HepG2 (cell line): ENCODE data around the gene MGAT5. TPM values are rescaled to one million over a fixed set of nuclear protein-coding genes. Genes with fewer than 3 reads are reported as not detected.
A peak's percentile ranks its signal among the peaks of the same experiment; 100 is the strongest.

Source experiments
- ATAC-seq: fragments of 200-7000 bp; cut with Tn5 transposase; 3 replicates; pipeline ENCODE4 v1.9.1; 2020; ENCODE audit warnings: mild to moderate bottlenecking, moderate library complexity
- BruUV-seq: library from RNA; stranded (reverse); fragments of 400-500 nt; replicated peaks from 2 replicates; lab custom pipeline; 2021; lab: Mats Ljungman, UMichigan
- CTCF ChIA-PET: fragments of 300-600 bp; formaldehyde crosslinking; extraction: SDS; loops from one replicate; lab custom pipeline; 2021; ENCODE audit warnings: low total read pairs, inconsistent platforms, low intra/inter-chr PET ratio; lab: Yijun Ruan, JAX
- POLR2A ChIA-PET: fragments of 350-600 bp; sonication (Branson Sonifier 250); formaldehyde crosslinking; loops from one replicate; lab custom pipeline; 2020; ENCODE audit warnings: antibody characterized with exemption, inconsistent platforms; lab: Yijun Ruan, JAX
- DNase-seq: peaks from one replicate; pipeline ENCODE4 v3.0.0-alpha.2; 2015; ENCODE audit warnings: low spot score
- FAIRE-seq: peaks from 3 replicates; lab custom pipeline; 2011; peaks lifted over from hg19 to GRCh38; lab: Jason Lieb, UNC
- H2AFZ ChIP-seq: one replicate; pipeline ENCODE4 v1.6.1; 2011; ENCODE audit warnings: low read length, inconsistent platforms
- H3K27ac ChIP-seq: fragments of 300-600 bp; 3 replicates; pipeline ENCODE4 v1.8.0; 2011; ENCODE audit warnings: mixed run types, mild to moderate bottlenecking, mixed read lengths, low read length, inconsistent platforms; ENCODE audit not compliant: insufficient read depth; ENCODE audit errors: extremely low read length
- H3K27me3 ChIP-seq, 2 experiments: fragments of 200-600 bp in 1 of 2; 2 replicates in 1 of 2; 3 replicates in 1 of 2; pipeline versions ENCODE4 v1.6.0 to v1.8.0; 2011; ENCODE audit warnings: low read length in 2 of 2, mild to moderate bottlenecking in 2 of 2, moderate library complexity in 2 of 2, inconsistent platforms in 1 of 2; ENCODE audit not compliant: insufficient read depth in 2 of 2, control insufficient read depth in 1 of 2
- H3K36me3 ChIP-seq, 2 experiments: fragments of 200-600 bp in 1 of 2; replicated peaks in 1 of 2; 2 replicates in 1 of 2; 3 replicates in 1 of 2; pipeline versions ENCODE4 v1.5.1 to v1.8.0; 2011; ENCODE audit warnings: low read length in 2 of 2, inconsistent platforms in 1 of 2; ENCODE audit not compliant: insufficient read depth in 2 of 2, control insufficient read depth in 1 of 2
- H3K4me1 ChIP-seq: 2 replicates; pipeline ENCODE4 v1.5.1; 2012; ENCODE audit warnings: low read length, inconsistent platforms; ENCODE audit not compliant: insufficient read depth
- H3K4me2 ChIP-seq: 2 replicates; pipeline ENCODE4 v1.6.0; 2011; ENCODE audit warnings: low read depth, low read length, inconsistent platforms
- H3K4me3 ChIP-seq, 3 experiments: fragments of 200-600 bp in 1 of 3; sonication (generic), shearing (Covaris generic) in 1 of 3; replicated peaks in 1 of 3; 2 replicates each; pipeline ENCODE4 v1.5.1; 2011 to 2016; ENCODE audit warnings: low read length in 3 of 3, inconsistent platforms in 2 of 3, low read depth in 2 of 3, mild to moderate bottlenecking in 2 of 3, control low read depth in 1 of 3, mixed read lengths in 1 of 3; ENCODE audit not compliant: insufficient read depth in 1 of 3
- H3K79me2 ChIP-seq: one replicate; pipeline ENCODE4 v1.6.1; 2011; ENCODE audit warnings: low read length, inconsistent platforms; ENCODE audit not compliant: insufficient read depth
- H3K9ac ChIP-seq: 2 replicates; pipeline ENCODE4 v1.6.0; 2011; ENCODE audit warnings: mild to moderate bottlenecking, low read depth, low read length, inconsistent platforms; ENCODE audit not compliant: insufficient read depth
- H3K9me3 ChIP-seq: 2 replicates; pipeline ENCODE4 v1.5.1; 2012; ENCODE audit warnings: mild to moderate bottlenecking, low read length
- H4K20me1 ChIP-seq: 2 replicates; pipeline ENCODE4 v1.6.0; 2011; ENCODE audit warnings: inconsistent platforms, mild to moderate bottlenecking, low read length, moderate library complexity; ENCODE audit not compliant: insufficient read depth
- AGO2 ChIP-seq: fragments of 200-400 bp; formaldehyde crosslinking; optimal IDR thresholded peaks from 2 replicates; pipeline ENCODE3; 2017; ENCODE audit warnings: mild to moderate bottlenecking, low read depth, low read length, moderate library complexity
- GZF1 ChIP-seq: sonication (generic); formaldehyde crosslinking; IDR thresholded peaks from 2 replicates; pipeline ENCODE4 v1.5.1; 2020; ENCODE audit warnings: mild to moderate bottlenecking, missing genetic modification reagents
- POLR2A ChIP-seq, 2 experiments: IDR thresholded peaks; 2 replicates each; pipeline ENCODE4 v1.6.1; 2011; ENCODE audit warnings: low read depth in 2 of 2, low read length in 2 of 2, mild to moderate bottlenecking in 1 of 2, moderate library complexity in 1 of 2; ENCODE audit not compliant: insufficient read depth in 1 of 2
- SAFB2 ChIP-seq: sonication (generic); formaldehyde crosslinking; IDR thresholded peaks from 2 replicates; pipeline ENCODE4 v1.5.1; 2020; ENCODE audit warnings: missing genetic modification reagents, low read depth, mild to moderate bottlenecking, borderline replicate concordance
- ZBTB21 ChIP-seq: sonication (generic); formaldehyde crosslinking; IDR thresholded peaks from 2 replicates; pipeline ENCODE4 v1.4.0; 2020; ENCODE audit warnings: missing genetic modification reagents
- ZC3H13 ChIP-seq: sonication (generic); formaldehyde crosslinking; IDR thresholded peaks from 2 replicates; pipeline ENCODE4 v1.8.1; 2023; ENCODE audit warnings: mild to moderate bottlenecking, missing genetic modification reagents, moderate library complexity
- ZNF510 ChIP-seq: sonication (generic); formaldehyde crosslinking; IDR thresholded peaks from 2 replicates; pipeline ENCODE4 v1.4.0; 2020; ENCODE audit warnings: low read depth, mild to moderate bottlenecking, missing genetic modification reagents
- ZNF569 ChIP-seq: sonication (generic); formaldehyde crosslinking; IDR thresholded peaks from 2 replicates; pipeline ENCODE4 v1.5.0; 2020; ENCODE audit warnings: mild to moderate bottlenecking, missing genetic modification reagents, moderate library complexity, borderline replicate concordance
- WGBS: methylation state at CpG from one replicate; pipeline ENCODE4 v1.1.6; 2017; ENCODE audit warnings: low lambda C conversion rate; 5-methylcytosine and 5-hydroxymethylcytosine counted together
- in situ Hi-C: cut with HindIII; loops from 2 replicates; pipeline ENCODE4 v1.10.0; 2017; ENCODE audit warnings: low pct_unique_long_range_greater_than_20kb; ENCODE audit not compliant: extremely low pct_ligation_motif_present
- intact Hi-C: fragments of 100-400 bp; cut with micrococcal nuclease; formaldehyde crosslinking; loops from one replicate; pipeline ENCODE4 v1.10.0; 2022; ENCODE audit not compliant: unreplicated experiment
- polyA plus RNA-seq, 8 experiments: library from polyadenylated mRNA; depleted of rRNA in 3 of 8; stranded (reverse) in 7 of 8; unstranded in 1 of 8; fragments of >200 nt; fragmentation: Illumina TruSeq in 4 of 8; extraction: Trizol in 4 of 8; gene quantifications; 2 replicates each; pipeline versions ENCODE4 v1.2.1 to v1.2.3, GENCODE V29; 2011 to 2016; ENCODE audit warnings: low read depth in 4 of 8, missing spikeins in 1 of 8, mixed read lengths in 1 of 8; ENCODE audit not compliant: insufficient read depth in 1 of 8
- total RNA-seq, 5 experiments: library from RNA; depleted of rRNA; stranded (reverse); fragments of >200 nt; fragmentation: Illumina TruSeq; extraction: Trizol; gene quantifications; 2 replicates each; pipeline ENCODE4 v1.2.3, GENCODE V29; 2016; ENCODE audit warnings: low read depth in 1 of 5
- TF ChIP-seq, protein P1 (sequence below): sonication (generic); formaldehyde crosslinking; IDR thresholded peaks from 2 replicates; pipeline ENCODE4 v1.4.0; 2020; ENCODE audit warnings: missing genetic modification reagents
- TF ChIP-seq, protein P2 (sequence below): sonication (generic); formaldehyde crosslinking; IDR thresholded peaks from 2 replicates; pipeline ENCODE4 v1.5.1; 2020; ENCODE audit warnings: mild to moderate bottlenecking, missing genetic modification reagents, moderate library complexity
- TF ChIP-seq, protein P3 (sequence below), 2 experiments: sonication (generic) in 1 of 2; formaldehyde crosslinking in 1 of 2; IDR thresholded peaks; 2 replicates each; pipeline versions ENCODE4 v1.4.0 to v1.6.1; 2016 to 2020; ENCODE audit warnings: borderline replicate concordance in 1 of 2, low read depth in 1 of 2, mild to moderate bottlenecking in 1 of 2, missing genetic modification reagents in 1 of 2
- TF ChIP-seq, protein P4 (sequence below): sonication (generic); formaldehyde crosslinking; IDR thresholded peaks from 2 replicates; pipeline ENCODE4 v1.5.0; 2020; ENCODE audit warnings: mild to moderate bottlenecking, missing genetic modification reagents

MGAT5 gene
- total and polyA plus RNA-seq, 2 of the 13 experiments (the other 11 are each of a cell fraction or from before 2014, with no cell fraction given): 33.1 to 60.2 TPM

DNA sequence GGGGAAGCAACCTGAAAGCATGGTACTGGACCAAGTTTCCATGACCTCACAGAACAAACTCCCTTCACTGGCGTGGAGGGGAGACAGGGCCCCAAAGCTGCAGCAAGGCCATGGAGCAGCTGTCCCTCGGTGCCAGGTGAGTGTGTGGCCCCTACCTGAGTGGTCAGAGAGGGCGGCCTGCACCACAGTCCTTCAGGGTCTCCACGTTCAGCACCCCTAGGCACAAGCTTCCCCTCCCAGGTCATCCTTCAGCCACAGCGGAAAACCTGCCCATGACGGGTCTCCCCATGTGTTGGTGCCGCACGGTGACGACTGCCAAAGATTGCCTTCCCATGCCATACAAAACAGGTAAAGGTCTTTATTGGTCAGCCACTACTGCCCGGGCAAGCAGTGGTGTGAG is 201.6 kb downstream of the MGAT5 start:
- in situ Hi-C loops: loop anchor here (10.0 kb wide), 2 partner anchors 331 to 571 kb away; no protein-coding TSS in a partner anchor
- CTCF ChIA-PET: no interaction called here
- 98% methylated on average over 9 of the region's 10 CpGs for WGBS
- no peak for TF ChIP-seq ZNF510 (CRISPR knock-in tag)
- TF ChIP-seq, protein P1, sequence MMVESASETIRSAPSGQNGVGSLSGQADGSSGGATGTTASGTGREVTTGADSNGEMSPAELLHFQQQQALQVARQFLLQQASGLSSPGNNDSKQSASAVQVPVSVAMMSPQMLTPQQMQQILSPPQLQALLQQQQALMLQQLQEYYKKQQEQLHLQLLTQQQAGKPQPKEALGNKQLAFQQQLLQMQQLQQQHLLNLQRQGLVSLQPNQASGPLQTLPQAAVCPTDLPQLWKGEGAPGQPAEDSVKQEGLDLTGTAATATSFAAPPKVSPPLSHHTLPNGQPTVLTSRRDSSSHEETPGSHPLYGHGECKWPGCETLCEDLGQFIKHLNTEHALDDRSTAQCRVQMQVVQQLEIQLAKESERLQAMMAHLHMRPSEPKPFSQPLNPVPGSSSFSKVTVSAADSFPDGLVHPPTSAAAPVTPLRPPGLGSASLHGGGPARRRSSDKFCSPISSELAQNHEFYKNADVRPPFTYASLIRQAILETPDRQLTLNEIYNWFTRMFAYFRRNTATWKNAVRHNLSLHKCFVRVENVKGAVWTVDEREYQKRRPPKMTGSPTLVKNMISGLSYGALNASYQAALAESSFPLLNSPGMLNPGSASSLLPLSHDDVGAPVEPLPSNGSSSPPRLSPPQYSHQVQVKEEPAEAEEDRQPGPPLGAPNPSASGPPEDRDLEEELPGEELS (CRISPR knock-in tag): no peak
- TF ChIP-seq, protein P2, sequence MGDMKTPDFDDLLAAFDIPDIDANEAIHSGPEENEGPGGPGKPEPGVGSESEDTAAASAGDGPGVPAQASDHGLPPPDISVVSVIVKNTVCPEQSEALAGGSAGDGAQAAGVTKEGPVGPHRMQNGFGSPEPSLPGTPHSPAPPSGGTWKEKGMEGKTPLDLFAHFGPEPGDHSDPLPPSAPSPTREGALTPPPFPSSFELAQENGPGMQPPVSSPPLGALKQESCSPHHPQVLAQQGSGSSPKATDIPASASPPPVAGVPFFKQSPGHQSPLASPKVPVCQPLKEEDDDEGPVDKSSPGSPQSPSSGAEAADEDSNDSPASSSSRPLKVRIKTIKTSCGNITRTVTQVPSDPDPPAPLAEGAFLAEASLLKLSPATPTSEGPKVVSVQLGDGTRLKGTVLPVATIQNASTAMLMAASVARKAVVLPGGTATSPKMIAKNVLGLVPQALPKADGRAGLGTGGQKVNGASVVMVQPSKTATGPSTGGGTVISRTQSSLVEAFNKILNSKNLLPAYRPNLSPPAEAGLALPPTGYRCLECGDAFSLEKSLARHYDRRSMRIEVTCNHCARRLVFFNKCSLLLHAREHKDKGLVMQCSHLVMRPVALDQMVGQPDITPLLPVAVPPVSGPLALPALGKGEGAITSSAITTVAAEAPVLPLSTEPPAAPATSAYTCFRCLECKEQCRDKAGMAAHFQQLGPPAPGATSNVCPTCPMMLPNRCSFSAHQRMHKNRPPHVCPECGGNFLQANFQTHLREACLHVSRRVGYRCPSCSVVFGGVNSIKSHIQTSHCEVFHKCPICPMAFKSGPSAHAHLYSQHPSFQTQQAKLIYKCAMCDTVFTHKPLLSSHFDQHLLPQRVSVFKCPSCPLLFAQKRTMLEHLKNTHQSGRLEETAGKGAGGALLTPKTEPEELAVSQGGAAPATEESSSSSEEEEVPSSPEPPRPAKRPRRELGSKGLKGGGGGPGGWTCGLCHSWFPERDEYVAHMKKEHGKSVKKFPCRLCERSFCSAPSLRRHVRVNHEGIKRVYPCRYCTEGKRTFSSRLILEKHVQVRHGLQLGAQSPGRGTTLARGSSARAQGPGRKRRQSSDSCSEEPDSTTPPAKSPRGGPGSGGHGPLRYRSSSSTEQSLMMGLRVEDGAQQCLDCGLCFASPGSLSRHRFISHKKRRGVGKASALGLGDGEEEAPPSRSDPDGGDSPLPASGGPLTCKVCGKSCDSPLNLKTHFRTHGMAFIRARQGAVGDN (CRISPR knock-in tag): peak; percentile 31
- no peak for TF ChIP-seq ZBTB21 (CRISPR knock-in tag)
- TF ChIP-seq ZNF569 (CRISPR knock-in tag): no peak
- TF ChIP-seq, protein P3, sequence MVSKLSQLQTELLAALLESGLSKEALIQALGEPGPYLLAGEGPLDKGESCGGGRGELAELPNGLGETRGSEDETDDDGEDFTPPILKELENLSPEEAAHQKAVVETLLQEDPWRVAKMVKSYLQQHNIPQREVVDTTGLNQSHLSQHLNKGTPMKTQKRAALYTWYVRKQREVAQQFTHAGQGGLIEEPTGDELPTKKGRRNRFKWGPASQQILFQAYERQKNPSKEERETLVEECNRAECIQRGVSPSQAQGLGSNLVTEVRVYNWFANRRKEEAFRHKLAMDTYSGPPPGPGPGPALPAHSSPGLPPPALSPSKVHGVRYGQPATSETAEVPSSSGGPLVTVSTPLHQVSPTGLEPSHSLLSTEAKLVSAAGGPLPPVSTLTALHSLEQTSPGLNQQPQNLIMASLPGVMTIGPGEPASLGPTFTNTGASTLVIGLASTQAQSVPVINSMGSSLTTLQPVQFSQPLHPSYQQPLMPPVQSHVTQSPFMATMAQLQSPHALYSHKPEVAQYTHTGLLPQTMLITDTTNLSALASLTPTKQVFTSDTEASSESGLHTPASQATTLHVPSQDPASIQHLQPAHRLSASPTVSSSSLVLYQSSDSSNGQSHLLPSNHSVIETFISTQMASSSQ (IDR thresholded peaks at IDR 0.05; ENCODE audit: low read depth): no peak
- TF ChIP-seq, protein P3 (CRISPR knock-in tag; IDR thresholded peaks at IDR 0.05; ENCODE audit: borderline replicate concordance): 0 out of 2 replicates have a peak, but pooled peaks have one; percentile 16
- TF ChIP-seq AGO2: peak; percentile 95
- TF ChIP-seq, protein P4, sequence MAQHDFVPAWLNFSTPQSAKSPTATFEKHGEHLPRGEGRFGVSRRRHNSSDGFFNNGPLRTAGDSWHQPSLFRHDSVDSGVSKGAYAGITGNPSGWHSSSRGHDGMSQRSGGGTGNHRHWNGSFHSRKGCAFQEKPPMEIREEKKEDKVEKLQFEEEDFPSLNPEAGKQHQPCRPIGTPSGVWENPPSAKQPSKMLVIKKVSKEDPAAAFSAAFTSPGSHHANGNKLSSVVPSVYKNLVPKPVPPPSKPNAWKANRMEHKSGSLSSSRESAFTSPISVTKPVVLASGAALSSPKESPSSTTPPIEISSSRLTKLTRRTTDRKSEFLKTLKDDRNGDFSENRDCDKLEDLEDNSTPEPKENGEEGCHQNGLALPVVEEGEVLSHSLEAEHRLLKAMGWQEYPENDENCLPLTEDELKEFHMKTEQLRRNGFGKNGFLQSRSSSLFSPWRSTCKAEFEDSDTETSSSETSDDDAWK (CRISPR knock-in tag): no peak
- TF ChIP-seq POLR2A (IDR thresholded peaks at IDR 0.05; ENCODE audit: insufficient read depth in 1 of 2, low read depth in 2 of 2, low read length in 2 of 2): peak; percentile 21 to 38; a peak in 2 of 4 replicates
- peak; percentile 39; the same call in 1 of the 2 replicates for TF ChIP-seq ZC3H13 (CRISPR knock-in tag)
- no peak for TF ChIP-seq GZF1 (CRISPR knock-in tag)
- no peak for TF ChIP-seq SAFB2 (CRISPR knock-in tag)

More for the DNA sequence above, 201.6 kb downstream of the MGAT5 start:
- ATAC-seq (no peak), FAIRE-seq (no peak), DNase-seq (no peak)
- Histone ChIP-seq H3K36me3 (peaks cover 12 to 21% of the 10 kb centered on the region in 2 experiments), H3K9me3 (no peaks in the 10 kb centered on the region), H3K4me3 (no peak overlapping the region), H3K27ac (no peak overlapping the region), H3K4me2 (no peak overlapping the region), H3K9ac (no peak overlapping the region), H3K4me1 (peaks cover 55% of the 10 kb centered on the region), H4K20me1 (no peaks in the 10 kb centered on the region; the same call in 1 of the 2 replicates), H2AFZ (no peak overlapping the region), H3K27me3 (no peaks in the 10 kb centered on the region), H3K79me2 (no peaks in the 10 kb centered on the region)
- intact Hi-C loops: no loop called here
- BruUV-seq: no TSS peak
- POLR2A ChIA-PET: no interaction called here
